Kidney (tissue), 14 donors: Measurements from ENCODE around the gene MYO10. TPM values are rescaled to one million over a fixed set of nuclear protein-coding genes. Genes with fewer than 3 reads are reported as not detected.

Source experiments
- DNase-seq, 5 donors: peaks; one replicate each; pipeline ENCODE4 v3.0.0-alpha.2; 2013 to 2020
- FAIRE-seq: peaks from 2 replicates; lab custom pipeline; 2012; peaks lifted over from hg19 to GRCh38; lab: Jason Lieb, UNC
- H3K27ac ChIP-seq, 2 donors: one replicate each; pipeline ENCODE4 v1.7.0; 2013; ENCODE audit warnings: low read depth in 2 of 2, low read length in 2 of 2, inconsistent platforms in 1 of 2
- H3K27me3 ChIP-seq: one replicate; pipeline ENCODE4 v1.7.1; 2013; ENCODE audit warnings: low read length, inconsistent platforms; ENCODE audit not compliant: control insufficient read depth, insufficient read depth
- H3K36me3 ChIP-seq, 3 donors: one replicate each; pipeline versions ENCODE4 v1.7.0 to v1.7.1; 2013; ENCODE audit warnings: low read length in 3 of 3, control low read depth in 1 of 3, inconsistent platforms in 1 of 3; ENCODE audit not compliant: insufficient read depth in 3 of 3, control insufficient read depth in 2 of 3
- H3K4me1 ChIP-seq, 3 donors: one replicate each; pipeline versions ENCODE4 v1.7.0 to v1.7.1; 2013; ENCODE audit warnings: low read length in 3 of 3, inconsistent platforms in 1 of 3, low read depth in 1 of 3; ENCODE audit not compliant: control insufficient read depth in 2 of 3, insufficient read depth in 2 of 3
- H3K4me3 ChIP-seq, 3 donors: one replicate each; pipeline versions ENCODE4 v1.7.0 to v1.8.1; 2013; ENCODE audit warnings: low read length in 3 of 3, control low read depth in 1 of 3, inconsistent platforms in 1 of 3
- H3K9ac ChIP-seq, 3 donors: one replicate each; pipeline versions ENCODE4 v1.7.0 to v1.7.1; 2013; ENCODE audit warnings: low read length in 3 of 3, control low read depth in 1 of 3, inconsistent platforms in 1 of 3
- H3K9me3 ChIP-seq, 3 donors: one replicate each; pipeline versions ENCODE4 v1.7.0 to v1.7.1; 2013; ENCODE audit warnings: low read length in 3 of 3, control low read depth in 1 of 3, inconsistent platforms in 1 of 3; ENCODE audit not compliant: control insufficient read depth in 2 of 3, insufficient read depth in 1 of 3
- intact Hi-C: fragments of 100-400 bp; cut with DNase I; formaldehyde crosslinking; loops from one replicate; pipeline ENCODE4 v1.11.1; 2022
- polyA plus RNA-seq: library from polyadenylated mRNA; stranded (reverse); fragments of 350-450 nt; fragmentation: Illumina TruSeq; extraction: RNeasy Lipid Tissue Mini Kit (QIAGEN cat#74804); gene quantifications from one replicate; pipeline ENCODE4 v1.2.3, GENCODE V29; 2014; ENCODE audit warnings: low read depth, low replicate concordance; ENCODE audit not compliant: insufficient read depth
- total RNA-seq: library from RNA; stranded (reverse); fragmentation: NEBNext Ultra II Directional; extraction: Animal tissue kit (Norgen Biotek cat#: 25700); gene quantifications from one replicate; pipeline ENCODE4 v1.2.1, GENCODE V29; 2021
- TF ChIP-seq, protein P1 (sequence below): IDR thresholded peaks from 3 replicates; pipeline ENCODE4 v1.5.1; 2012; ENCODE audit warnings: mild to moderate bottlenecking, moderate library complexity, borderline replicate concordance; ENCODE audit not compliant: insufficient read depth; ENCODE audit errors: extremely low read depth
- donor health status: control.
- donor health status: control.
- donor health status: control.
- donor health status: control.
- donor health status: control.
- donor health status: DM: yes; HTN: yes; CAD: no.
- donor health status: Normal renal cell carcinoma (clear cell type).

MYO10 gene
- total and polyA plus RNA-seq, 2 donors from 2014 or later = 7.6 to 52.4 TPM

DNA sequence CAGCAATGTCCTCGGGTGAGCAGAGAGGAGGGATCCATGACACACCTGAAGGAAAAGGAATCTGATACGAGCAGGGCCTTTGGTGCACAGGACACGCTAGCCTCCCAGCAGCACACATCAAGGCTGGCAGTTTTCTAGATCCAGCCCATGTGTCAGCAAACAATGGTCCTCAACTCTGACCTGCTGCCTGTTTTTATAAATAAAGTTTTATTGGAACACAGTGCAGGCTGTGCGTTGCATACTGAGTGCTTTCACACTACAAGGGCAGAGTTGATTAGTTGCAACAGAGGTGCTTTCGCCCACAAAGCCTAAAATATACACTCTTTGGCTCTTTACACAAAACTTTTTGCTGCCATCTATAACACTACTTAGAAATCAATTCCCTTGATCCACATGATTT lies 147.1 kb downstream of the MYO10 start:
- DNase-seq (no peak), FAIRE-seq (no peak)
- Histone ChIP-seq H3K27ac (no peak overlapping the region), H3K4me3 (no peak overlapping the region), H3K4me1 (no peaks in the 10 kb centered on the region), H3K36me3 (no peaks in the 10 kb centered on the region), H3K9me3 (no peaks in the 10 kb centered on the region), H3K27me3 (no peaks in the 10 kb centered on the region), H3K9ac (no peak overlapping the region)
- TF ChIP-seq, protein P1, sequence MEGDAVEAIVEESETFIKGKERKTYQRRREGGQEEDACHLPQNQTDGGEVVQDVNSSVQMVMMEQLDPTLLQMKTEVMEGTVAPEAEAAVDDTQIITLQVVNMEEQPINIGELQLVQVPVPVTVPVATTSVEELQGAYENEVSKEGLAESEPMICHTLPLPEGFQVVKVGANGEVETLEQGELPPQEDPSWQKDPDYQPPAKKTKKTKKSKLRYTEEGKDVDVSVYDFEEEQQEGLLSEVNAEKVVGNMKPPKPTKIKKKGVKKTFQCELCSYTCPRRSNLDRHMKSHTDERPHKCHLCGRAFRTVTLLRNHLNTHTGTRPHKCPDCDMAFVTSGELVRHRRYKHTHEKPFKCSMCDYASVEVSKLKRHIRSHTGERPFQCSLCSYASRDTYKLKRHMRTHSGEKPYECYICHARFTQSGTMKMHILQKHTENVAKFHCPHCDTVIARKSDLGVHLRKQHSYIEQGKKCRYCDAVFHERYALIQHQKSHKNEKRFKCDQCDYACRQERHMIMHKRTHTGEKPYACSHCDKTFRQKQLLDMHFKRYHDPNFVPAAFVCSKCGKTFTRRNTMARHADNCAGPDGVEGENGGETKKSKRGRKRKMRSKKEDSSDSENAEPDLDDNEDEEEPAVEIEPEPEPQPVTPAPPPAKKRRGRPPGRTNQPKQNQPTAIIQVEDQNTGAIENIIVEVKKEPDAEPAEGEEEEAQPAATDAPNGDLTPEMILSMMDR = no peak
- intact Hi-C loops = loop anchor here (5.0 kb wide), 1 partner anchor 398 kb away; no protein-coding TSS in a partner anchor

DNA sequence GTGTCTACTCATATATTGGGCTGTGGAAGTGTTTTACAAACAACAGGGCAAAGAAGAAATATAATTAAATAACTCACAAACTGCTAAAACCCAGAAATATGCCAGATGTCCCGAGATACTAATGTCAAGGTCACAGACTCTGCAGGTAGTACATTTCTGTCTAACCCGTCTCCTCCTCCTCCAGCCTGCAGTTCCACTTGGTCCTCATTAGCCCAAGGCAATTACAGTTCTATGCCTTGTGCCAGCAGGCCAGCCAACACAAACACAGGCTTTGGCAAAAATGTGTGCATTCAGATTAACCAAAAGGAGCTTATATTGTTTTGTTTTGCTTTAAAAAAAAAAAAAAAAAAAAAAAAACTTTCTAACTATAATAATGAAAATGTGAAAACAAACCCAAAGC lies 148.8 kb downstream of the MYO10 start:
- H3K27ac ChIP-seq = no peak overlapping the region
- FAIRE-seq (no peak), DNase-seq (no peak)
- H3K27me3 ChIP-seq = no peaks in the 10 kb centered on the region
- peaks cover 0 to 2% (median 0%) of the 10 kb centered on the region in 3 donors for H3K4me1 ChIP-seq
- TF ChIP-seq, protein P1 = no peak
- H3K9ac ChIP-seq = no peak overlapping the region
- H3K4me3 ChIP-seq = no peak overlapping the region
- no peaks in the 10 kb centered on the region for H3K9me3 ChIP-seq
- no peaks in the 10 kb centered on the region for H3K36me3 ChIP-seq
- intact Hi-C loops = loop anchor here (5.0 kb wide), 1 partner anchor 400 kb away; no protein-coding TSS in a partner anchor

DNA sequence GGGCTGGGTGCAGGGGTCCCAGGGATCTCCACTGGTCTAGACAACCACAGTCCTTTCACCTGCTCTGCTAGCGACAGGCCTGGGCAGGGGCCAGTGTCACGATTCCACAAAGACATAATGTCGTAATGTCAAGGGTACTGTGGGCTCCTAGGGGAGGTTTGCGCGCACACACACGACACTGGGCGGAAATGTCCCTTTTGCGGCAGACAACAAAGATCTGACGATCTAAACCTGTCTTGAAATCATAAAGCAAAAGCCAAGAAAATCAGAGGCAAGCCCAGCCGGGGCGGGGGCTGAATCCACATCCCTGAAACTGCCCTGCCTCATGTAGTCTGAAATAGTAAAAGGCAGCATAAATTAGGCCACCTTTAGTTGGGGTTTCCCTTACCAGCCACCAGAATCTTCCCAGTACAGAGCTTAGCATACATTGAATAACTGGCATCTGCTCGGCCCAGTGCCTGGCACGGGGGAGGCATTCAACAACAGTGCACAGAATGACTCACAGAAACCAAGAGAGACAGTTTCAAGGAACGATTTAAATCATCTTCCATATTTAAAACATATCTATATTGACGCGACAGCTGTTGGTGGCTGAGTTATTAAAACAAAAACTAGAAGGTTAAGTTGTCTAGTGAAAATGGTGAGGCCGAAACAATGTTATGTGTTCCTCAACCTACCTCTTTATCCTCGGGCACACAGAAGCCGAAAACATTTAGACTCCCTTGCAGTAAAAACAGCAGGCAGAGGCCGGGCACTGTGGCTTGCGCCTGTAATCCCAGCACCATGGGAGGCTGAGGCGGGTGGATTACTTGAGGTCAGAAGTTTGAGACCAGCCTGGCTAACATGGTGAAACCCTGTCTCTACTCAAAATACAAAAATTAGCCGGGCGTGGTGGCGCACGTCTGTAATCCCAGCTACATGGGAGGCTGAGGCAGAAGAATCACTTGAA lies 151.0 kb downstream of the MYO10 start:
- DNase-seq = no peak
- TF ChIP-seq, protein P1 = no peak
- H3K4me3 ChIP-seq = no peak overlapping the region
- H3K27ac ChIP-seq = no peak overlapping the region
- peaks cover 0 to 2% (median 0%) of the 10 kb centered on the region in 3 donors for H3K4me1 ChIP-seq
- H3K27me3 ChIP-seq = no peaks in the 10 kb centered on the region
- no peak overlapping the region for H3K9ac ChIP-seq
- intact Hi-C loops = loop anchor here (5.0 kb wide), 1 partner anchor 402 kb away; no protein-coding TSS in a partner anchor
- H3K36me3 ChIP-seq = peaks cover 0 to 7% (median 0%) of the 10 kb centered on the region in 3 donors
- no peaks in the 10 kb centered on the region for H3K9me3 ChIP-seq
- no peak for FAIRE-seq
